ENCODE data around the gene TIMM10B. TPM values are rescaled to one million over a fixed set of nuclear protein-coding genes. Genes with fewer than 3 reads are reported as not detected.

The TIMM10B gene
- total and polyA plus RNA-seq, 7 donors, result 24.9 to 47.4 (median 37.7) TPM

DNA sequence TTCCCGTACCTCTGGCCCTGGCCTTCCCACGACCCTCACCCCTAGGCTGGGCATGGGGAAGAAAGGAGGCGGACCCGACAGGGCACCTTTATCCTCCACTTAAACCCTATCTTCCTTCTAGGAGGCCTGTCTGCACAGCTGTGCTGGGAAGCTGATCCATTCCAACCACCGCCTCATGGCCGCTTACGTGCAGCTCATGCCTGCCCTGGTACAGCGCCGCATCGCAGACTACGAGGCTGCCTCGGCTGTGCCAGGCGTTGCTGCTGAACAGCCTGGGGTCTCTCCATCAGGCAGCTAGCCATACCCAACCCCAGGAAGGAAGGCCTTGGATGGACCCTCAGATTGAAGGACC, 599 bp downstream of the TIMM10B start:
- H3K27me3 ChIP-seq, result no peaks in the 10 kb centered on the region
- TF ChIP-seq POLR2A (IDR thresholded peaks at IDR 0.05) (no peak), POLR2AphosphoS5 (IDR thresholded peaks at IDR 0.05) (no peak), EP300 (IDR thresholded peaks at IDR 0.05) (no peak)
- TF ChIP-seq, protein P1, sequence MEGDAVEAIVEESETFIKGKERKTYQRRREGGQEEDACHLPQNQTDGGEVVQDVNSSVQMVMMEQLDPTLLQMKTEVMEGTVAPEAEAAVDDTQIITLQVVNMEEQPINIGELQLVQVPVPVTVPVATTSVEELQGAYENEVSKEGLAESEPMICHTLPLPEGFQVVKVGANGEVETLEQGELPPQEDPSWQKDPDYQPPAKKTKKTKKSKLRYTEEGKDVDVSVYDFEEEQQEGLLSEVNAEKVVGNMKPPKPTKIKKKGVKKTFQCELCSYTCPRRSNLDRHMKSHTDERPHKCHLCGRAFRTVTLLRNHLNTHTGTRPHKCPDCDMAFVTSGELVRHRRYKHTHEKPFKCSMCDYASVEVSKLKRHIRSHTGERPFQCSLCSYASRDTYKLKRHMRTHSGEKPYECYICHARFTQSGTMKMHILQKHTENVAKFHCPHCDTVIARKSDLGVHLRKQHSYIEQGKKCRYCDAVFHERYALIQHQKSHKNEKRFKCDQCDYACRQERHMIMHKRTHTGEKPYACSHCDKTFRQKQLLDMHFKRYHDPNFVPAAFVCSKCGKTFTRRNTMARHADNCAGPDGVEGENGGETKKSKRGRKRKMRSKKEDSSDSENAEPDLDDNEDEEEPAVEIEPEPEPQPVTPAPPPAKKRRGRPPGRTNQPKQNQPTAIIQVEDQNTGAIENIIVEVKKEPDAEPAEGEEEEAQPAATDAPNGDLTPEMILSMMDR (IDR thresholded peaks at IDR 0.05), result no peak
- H3K27ac ChIP-seq, result peak overlapping the region; percentile 88 to 94 (median 91)
- H3K4me1 ChIP-seq, result peaks cover 0 to 41% (median 29%) of the 10 kb centered on the region in 4 donors
- intact Hi-C loops (cut with DNase I), result loop anchor here (2.0 to 5.0 kb wide), 3 partner anchors 120 to 201 kb away; partner anchors contain the start of genes ILK, MRPL17 and RRP8
- no peak for DNase-seq
- H3K4me3 ChIP-seq, result peak overlapping the region; percentile 67 to 84 (median 79)
- H3K36me3 ChIP-seq, result peaks cover 9 to 64% (median 27%) of the 10 kb centered on the region in 4 donors
- WGBS, 2 donors, result 1 to 6% methylated on average over 13 of the region's 13 CpGs
- H3K9me3 ChIP-seq, result no peaks in the 10 kb centered on the region

DNA sequence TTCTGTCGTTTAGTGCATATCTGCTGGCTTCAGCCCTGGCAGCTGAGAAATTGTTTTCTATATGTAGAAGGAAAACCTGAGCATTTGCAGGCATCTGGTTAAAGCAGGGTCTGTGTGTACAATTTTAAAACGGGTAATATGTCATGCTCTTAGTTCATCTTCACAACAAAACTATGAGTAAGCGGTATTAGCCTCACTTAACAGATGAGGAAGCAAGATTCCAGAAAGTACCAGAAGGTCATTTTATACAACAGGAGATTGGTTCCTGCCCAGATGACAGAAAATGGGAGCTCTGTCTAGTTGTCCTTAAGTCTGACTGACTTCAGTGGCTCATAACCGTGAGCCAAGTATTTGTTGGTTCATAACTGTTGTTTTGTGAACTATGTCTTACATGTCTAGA, 1.1 kb downstream of the TIMM10B start:
- H3K36me3 ChIP-seq, result peaks cover 9 to 64% (median 24%) of the 10 kb centered on the region in 4 donors

DNA sequence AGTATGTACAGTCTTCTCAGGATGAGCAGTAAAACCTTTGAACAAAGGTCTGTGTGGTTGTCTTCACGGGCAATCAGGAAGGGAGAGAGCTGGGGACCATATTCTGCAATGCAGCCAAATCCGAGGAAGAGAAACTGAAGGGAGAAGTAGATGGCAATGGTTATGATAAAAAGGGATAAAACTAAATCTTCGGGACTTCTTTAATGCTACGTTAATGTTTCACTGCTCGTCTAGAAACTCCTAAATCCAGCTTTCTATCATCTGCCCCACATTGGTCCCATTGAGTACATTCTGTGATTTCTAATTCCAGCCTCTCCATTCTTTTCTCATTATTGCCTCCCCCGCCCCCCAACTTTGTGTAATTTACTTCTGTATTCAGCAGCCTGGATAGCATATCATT, 1.7 kb downstream of the TIMM10B start:
- intact Hi-C loops (cut with DNase I), result loop anchor here (5.0 kb wide), 1 partner anchor 119 kb away; the partner anchor contains the start of genes ILK and RRP8
- Histone ChIP-seq H3K9me3 (no peaks in the 10 kb centered on the region), H3K27ac (peak overlapping the region in 2 of 4 donors; percentile 88 to 94), H3K27me3 (no peaks in the 10 kb centered on the region), H3K36me3 (peaks cover 6 to 64% (median 22%) of the 10 kb centered on the region in 4 donors), H3K4me3 (no peak overlapping the region), H3K4me1 (peaks cover 0 to 41% (median 29%) of the 10 kb centered on the region in 4 donors)
- 80 to 92% methylated on average over 6 of the region's 6 CpGs for WGBS, 2 donors
- DNase-seq, result no peak
- TF ChIP-seq POLR2A (IDR thresholded peaks at IDR 0.05), result no peak
- no peak for TF ChIP-seq POLR2AphosphoS5 (IDR thresholded peaks at IDR 0.05)
- TF ChIP-seq, protein P1 (IDR thresholded peaks at IDR 0.05), result no peak
- TF ChIP-seq EP300 (IDR thresholded peaks at IDR 0.05), result no peak

More for the DNA sequence above, 1.1 kb downstream of the TIMM10B start:
- Histone ChIP-seq H3K9me3 (no peaks in the 10 kb centered on the region), H3K4me1 (peaks cover 0 to 41% (median 29%) of the 10 kb centered on the region in 4 donors), H3K27me3 (no peaks in the 10 kb centered on the region), H3K27ac (peak overlapping the region; percentile 88 to 94 (median 91)), H3K4me3 (peak overlapping the region; percentile 67 to 84 (median 79))
- TF ChIP-seq, protein P1 (IDR thresholded peaks at IDR 0.05), result no peak
- TF ChIP-seq POLR2A (IDR thresholded peaks at IDR 0.05) (no peak), POLR2AphosphoS5 (IDR thresholded peaks at IDR 0.05) (no peak)
- no peak for DNase-seq
- intact Hi-C loops (cut with DNase I), result loop anchor here (5.0 kb wide), 1 partner anchor 120 kb away; the partner anchor contains the start of genes ILK and RRP8
- WGBS, 2 donors, result 64 to 80% methylated on average over 4 of the region's 4 CpGs

GRCh38 chr11:6485661-6486060, 4.4 kb downstream of the TIMM10B start:
- WGBS, 2 donors, result 97 to 99% methylated on average over 3 of the region's 3 CpGs

More at GRCh38 chr11:6485661-6486060, 4.4 kb downstream of the TIMM10B start:
- TF ChIP-seq EP300 (IDR thresholded peaks at IDR 0.05) (no peak), POLR2AphosphoS5 (IDR thresholded peaks at IDR 0.05) (no peak), POLR2A (IDR thresholded peaks at IDR 0.05) (no peak)
- TF ChIP-seq, protein P1 (IDR thresholded peaks at IDR 0.05), result no peak
- no peak overlapping the region for H3K4me3 ChIP-seq
- peaks cover 0 to 66% (median 16%) of the 10 kb centered on the region in 4 donors for H3K36me3 ChIP-seq
- no peaks in the 10 kb centered on the region for H3K27me3 ChIP-seq
- no peak overlapping the region for H3K27ac ChIP-seq
- intact Hi-C loops (cut with DNase I), result no loop called here
- DNase-seq, result no peak
- H3K9me3 ChIP-seq, result no peaks in the 10 kb centered on the region
- H3K4me1 ChIP-seq, result peaks cover 0 to 21% (median 17%) of the 10 kb centered on the region in 4 donors

Measured in sigmoid colon (tissue), 7 donors.